ENCODE measurements around the gene UGDH.
A peak's percentile ranks its signal among the peaks of the same experiment; 100 is the strongest.
"Not testable (repeated sequence)": the region's sequence is repeated elsewhere in the genome, so short reads cannot be mapped to it uniquely, and the experiment has no call there.

Gene UGDH

GRCh38 chr4:39480251-39480650 is 47.0 kb downstream of the UGDH start:
- Histone ChIP-seq H3K27me3 (ENCODE audit: control insufficient read depth, insufficient read depth, low read length) (no peaks in the 10 kb centered on the region), H3K36me3 (ENCODE audit: control insufficient read depth, insufficient read depth, low read length) (no peaks in the 10 kb centered on the region), H3K9ac (ENCODE audit: low read length) (no peak overlapping the region), H3K4me3 (ENCODE audit: low read length) (no peak overlapping the region), H3K9me3 (ENCODE audit: control insufficient read depth, low read length) (no peaks in the 10 kb centered on the region), H3K4me1 (ENCODE audit: control insufficient read depth, insufficient read depth, low read length) (no peaks in the 10 kb centered on the region)

DNA sequence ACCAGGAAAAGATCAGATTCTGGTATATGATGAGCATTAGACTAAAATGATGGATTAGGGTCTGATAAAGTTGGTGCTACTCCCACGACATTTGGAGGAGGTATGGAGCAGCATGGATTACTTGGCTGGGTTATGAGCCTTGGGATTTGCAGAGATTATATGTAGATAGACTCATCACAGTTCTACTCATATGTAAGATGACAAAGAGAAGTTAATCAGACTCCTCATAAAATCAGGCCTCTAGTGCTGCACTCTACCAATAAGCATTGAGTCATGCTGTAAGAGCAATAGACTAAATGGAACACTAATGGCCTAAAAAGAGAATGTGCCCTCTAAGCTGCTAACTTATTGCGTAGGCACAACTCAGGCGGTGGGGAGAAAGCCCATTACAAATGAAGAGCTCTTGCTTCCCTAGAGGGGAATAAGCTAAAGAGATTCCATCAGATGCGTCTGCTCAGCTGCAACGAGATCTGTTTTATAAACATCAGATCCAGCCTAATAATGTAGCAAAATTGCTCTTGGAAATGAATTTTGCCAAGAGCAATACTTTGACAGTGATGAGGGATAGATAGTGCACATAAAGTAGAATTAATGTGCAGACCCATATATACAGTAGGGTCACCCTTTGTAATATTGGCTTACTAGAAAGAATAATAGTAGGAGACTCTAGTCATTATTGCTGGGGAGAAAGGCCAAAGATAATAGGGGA is 50.9 kb downstream of the UGDH start:
- H3K36me3 ChIP-seq (ENCODE audit: control insufficient read depth, insufficient read depth, low read length), result no peaks in the 10 kb centered on the region
- no peak overlapping the region for H3K9ac ChIP-seq (ENCODE audit: low read length)
- no peaks in the 10 kb centered on the region for H3K9me3 ChIP-seq (ENCODE audit: control insufficient read depth, low read length)
- no peak overlapping the region for H3K4me3 ChIP-seq (ENCODE audit: low read length)
- H3K4me1 ChIP-seq (ENCODE audit: control insufficient read depth, insufficient read depth, low read length), result no peaks in the 10 kb centered on the region
- no peaks in the 10 kb centered on the region for H3K27me3 ChIP-seq (ENCODE audit: control insufficient read depth, insufficient read depth, low read length)

DNA sequence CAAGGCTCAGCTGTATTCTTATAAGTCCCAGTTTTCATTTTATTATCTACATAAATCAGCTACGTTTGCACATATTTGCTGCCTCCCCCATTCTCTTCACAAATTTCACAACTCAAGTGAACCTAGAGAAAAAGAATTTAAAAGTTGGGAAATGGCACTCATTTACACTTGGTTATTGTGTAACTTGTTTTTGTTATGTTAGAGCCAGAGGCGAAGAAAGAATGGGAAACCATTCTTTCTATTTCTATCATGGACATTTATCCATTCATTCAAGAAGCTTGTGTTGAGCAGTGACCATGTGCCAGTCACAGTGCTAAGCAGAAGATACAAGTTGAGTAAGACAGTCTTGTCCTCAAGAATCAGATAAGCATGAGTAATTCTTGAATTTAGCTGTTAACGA is 54.8 kb downstream of the UGDH start:
- H3K4me1 ChIP-seq (ENCODE audit: control insufficient read depth, insufficient read depth, low read length), result peaks cover under 1% of the 10 kb centered on the region
- no peak overlapping the region for H3K9ac ChIP-seq (ENCODE audit: low read length)
- H3K36me3 ChIP-seq (ENCODE audit: control insufficient read depth, insufficient read depth, low read length), result no peaks in the 10 kb centered on the region
- H3K4me3 ChIP-seq (ENCODE audit: low read length), result no peak overlapping the region
- H3K27me3 ChIP-seq (ENCODE audit: control insufficient read depth, insufficient read depth, low read length), result no peaks in the 10 kb centered on the region
- no peaks in the 10 kb centered on the region for H3K9me3 ChIP-seq (ENCODE audit: control insufficient read depth, low read length)

DNA sequence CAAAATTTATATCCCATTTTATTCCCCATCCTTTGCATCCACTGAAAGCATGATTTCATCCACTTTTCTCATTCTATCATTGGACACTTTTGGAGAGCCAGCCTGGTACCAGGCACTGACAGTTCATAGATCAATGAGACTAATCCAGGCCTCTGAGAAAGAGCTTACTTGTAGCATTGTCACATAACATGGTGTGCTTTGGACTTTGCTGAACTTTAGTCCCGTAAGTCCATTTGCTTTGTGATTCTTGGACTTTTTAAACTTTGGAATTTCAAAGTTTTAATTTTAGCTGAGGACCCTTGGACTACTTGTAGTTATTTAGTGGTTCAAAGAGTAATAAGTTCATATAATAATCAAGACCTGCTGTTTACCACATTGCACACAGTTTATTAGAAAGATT is 56.8 kb downstream of the UGDH start:
- H3K27me3 ChIP-seq (ENCODE audit: control insufficient read depth, insufficient read depth, low read length), result no peaks in the 10 kb centered on the region
- H3K9me3 ChIP-seq (ENCODE audit: control insufficient read depth, low read length), result no peaks in the 10 kb centered on the region
- H3K4me1 ChIP-seq (ENCODE audit: control insufficient read depth, insufficient read depth, low read length), result peaks cover 3% of the 10 kb centered on the region
- H3K9ac ChIP-seq (ENCODE audit: low read length), result no peak overlapping the region
- no peak overlapping the region for H3K4me3 ChIP-seq (ENCODE audit: low read length)
- no peaks in the 10 kb centered on the region for H3K36me3 ChIP-seq (ENCODE audit: control insufficient read depth, insufficient read depth, low read length)

GRCh38 chr4:39469429-39470077 is 57.7 kb downstream of the UGDH start:
- peak overlapping the region; percentile 10 for H3K9ac ChIP-seq (ENCODE audit: low read length)
- no peaks in the 10 kb centered on the region for H3K36me3 ChIP-seq (ENCODE audit: control insufficient read depth, insufficient read depth, low read length)
- H3K4me3 ChIP-seq (ENCODE audit: low read length), result no peak overlapping the region
- no peaks in the 10 kb centered on the region for H3K9me3 ChIP-seq (ENCODE audit: control insufficient read depth, low read length)
- no peaks in the 10 kb centered on the region for H3K27me3 ChIP-seq (ENCODE audit: control insufficient read depth, insufficient read depth, low read length)
- H3K4me1 ChIP-seq (ENCODE audit: control insufficient read depth, insufficient read depth, low read length), result peaks cover 3% of the 10 kb centered on the region

GRCh38 chr4:39467464-39467863 is 59.8 kb downstream of the UGDH start:
- H3K27me3 ChIP-seq (ENCODE audit: control insufficient read depth, insufficient read depth, low read length), result no peaks in the 10 kb centered on the region
- no peaks in the 10 kb centered on the region for H3K9me3 ChIP-seq (ENCODE audit: control insufficient read depth, low read length)
- peaks cover 3% of the 10 kb centered on the region for H3K4me1 ChIP-seq (ENCODE audit: control insufficient read depth, insufficient read depth, low read length)
- no peak overlapping the region for H3K4me3 ChIP-seq (ENCODE audit: low read length)
- H3K36me3 ChIP-seq (ENCODE audit: control insufficient read depth, insufficient read depth, low read length), result no peaks in the 10 kb centered on the region
- H3K9ac ChIP-seq (ENCODE audit: low read length), result no peak overlapping the region

DNA sequence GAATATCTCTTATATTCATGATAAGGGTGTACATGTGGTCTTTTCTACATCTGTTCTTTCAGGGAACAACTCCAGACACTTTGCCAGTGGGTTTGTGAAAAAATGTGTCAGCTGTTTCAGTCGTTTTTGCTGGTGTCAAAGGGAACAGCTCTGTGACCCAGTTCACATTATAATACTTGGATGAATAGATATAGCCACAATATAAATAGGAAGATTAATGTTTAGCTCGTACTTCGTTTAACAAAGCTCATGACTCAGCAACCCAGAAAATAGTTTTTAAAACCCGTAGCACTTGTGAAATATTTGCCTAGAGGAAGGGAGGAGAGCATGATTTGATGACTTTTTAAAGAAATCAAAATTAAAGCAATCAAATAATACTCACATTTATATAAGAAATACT is 60.5 kb downstream of the UGDH start:
- H3K4me3 ChIP-seq (ENCODE audit: low read length), result no peak overlapping the region
- H3K27me3 ChIP-seq (ENCODE audit: control insufficient read depth, insufficient read depth, low read length), result no peaks in the 10 kb centered on the region
- no peak overlapping the region for H3K9ac ChIP-seq (ENCODE audit: low read length)
- no peaks in the 10 kb centered on the region for H3K36me3 ChIP-seq (ENCODE audit: control insufficient read depth, insufficient read depth, low read length)
- H3K4me1 ChIP-seq (ENCODE audit: control insufficient read depth, insufficient read depth, low read length), result peaks cover 3% of the 10 kb centered on the region
- H3K9me3 ChIP-seq (ENCODE audit: control insufficient read depth, low read length), result no peaks in the 10 kb centered on the region

DNA sequence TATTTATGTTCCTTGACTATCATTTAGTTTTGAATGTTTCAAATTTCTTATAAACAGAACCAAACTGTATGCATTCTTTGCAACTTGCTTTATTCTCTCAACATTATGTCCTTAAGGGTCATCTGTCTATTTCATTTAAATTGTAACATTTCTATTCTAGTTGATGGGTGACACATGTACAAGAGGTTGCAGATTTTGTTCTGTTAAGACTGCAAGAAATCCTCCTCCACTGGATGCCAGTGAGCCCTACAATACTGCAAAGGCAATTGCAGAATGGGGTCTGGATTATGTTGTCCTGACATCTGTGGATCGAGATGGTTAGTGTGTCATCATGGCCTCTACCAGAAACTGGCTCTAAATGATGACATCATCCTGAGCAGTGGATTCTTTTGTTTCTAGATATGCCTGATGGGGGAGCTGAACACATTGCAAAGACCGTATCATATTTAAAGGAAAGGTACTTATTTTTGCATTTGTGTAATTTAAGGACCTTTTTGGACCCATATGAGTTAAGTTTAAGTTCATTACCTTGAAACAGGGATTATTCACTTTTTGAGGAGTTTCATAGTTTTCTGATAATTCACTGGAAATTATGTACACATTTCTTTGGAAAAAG is 62.2 kb downstream of the UGDH start:
- H3K36me3 ChIP-seq (ENCODE audit: control insufficient read depth, insufficient read depth, low read length), result no peaks in the 10 kb centered on the region
- no peaks in the 10 kb centered on the region for H3K27me3 ChIP-seq (ENCODE audit: control insufficient read depth, insufficient read depth, low read length)
- H3K4me3 ChIP-seq (ENCODE audit: low read length), result no peak overlapping the region
- no peaks in the 10 kb centered on the region for H3K9me3 ChIP-seq (ENCODE audit: control insufficient read depth, low read length)
- H3K4me1 ChIP-seq (ENCODE audit: control insufficient read depth, insufficient read depth, low read length), result peaks cover 3% of the 10 kb centered on the region
- no peak overlapping the region for H3K9ac ChIP-seq (ENCODE audit: low read length)

DNA sequence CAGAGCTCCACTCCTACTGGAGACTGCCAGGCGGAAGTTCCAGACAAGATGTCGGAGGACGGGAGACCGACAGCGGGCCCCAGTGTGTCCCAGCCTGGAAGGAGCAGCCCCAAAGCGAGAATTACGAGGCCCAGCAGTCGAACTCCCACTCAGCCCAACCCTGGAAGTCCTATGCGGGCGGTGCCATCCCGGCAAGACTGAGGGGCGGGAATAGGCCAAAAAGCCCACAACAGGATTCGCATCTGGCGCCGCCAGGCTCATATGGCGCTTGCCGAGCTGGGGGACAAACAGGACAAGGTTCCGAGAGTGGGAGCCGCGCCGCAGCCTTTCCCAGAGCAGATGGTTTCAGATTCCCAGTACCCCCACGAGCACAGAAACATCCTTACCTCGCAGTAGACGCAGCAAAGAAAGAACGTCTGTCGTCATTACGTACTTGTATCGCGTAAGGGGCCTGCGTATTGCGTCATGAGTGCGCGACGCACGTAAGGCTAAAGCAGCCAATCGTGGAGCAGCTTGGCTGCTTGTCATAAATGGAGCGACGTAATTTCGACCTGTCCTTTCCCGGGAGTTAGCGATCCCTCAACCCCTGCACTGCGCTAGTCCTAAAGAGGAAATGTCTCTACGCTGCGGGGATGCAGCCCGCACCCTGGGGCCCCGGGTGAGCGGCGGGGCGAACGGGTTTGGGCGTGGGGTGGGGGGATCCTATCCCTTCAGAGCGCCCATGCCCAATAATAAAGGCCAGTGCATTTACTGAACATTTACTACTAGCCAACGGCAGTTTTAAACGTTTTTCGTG is 68.5 kb downstream of the UGDH start, which contains the start of the genes LIAS and RPL9:
TSS of gene LIAS (plus strand) at position 552 of the 796 bp plus-strand sequence. CDS start at position 614, 62 bp downstream.
TSS of gene RPL9 (minus strand) at position 418 of the 796 bp plus-strand sequence. CDS start 483 bp downstream, outside the sequence.
- Histone ChIP-seq H3K9ac (ENCODE audit: low read length) (peak within 1 kb of the TSS; percentile 96), H3K9me3 (ENCODE audit: control insufficient read depth, low read length) (no peaks in the 10 kb centered on the region), H3K4me1 (ENCODE audit: control insufficient read depth, insufficient read depth, low read length) (peaks cover 14% of the 10 kb centered on the region), H3K27me3 (ENCODE audit: control insufficient read depth, insufficient read depth, low read length) (no peaks in the 10 kb centered on the region), H3K4me3 (ENCODE audit: low read length) (peak within 1 kb of the TSS; percentile 86), H3K36me3 (ENCODE audit: control insufficient read depth, insufficient read depth, low read length) (peaks cover 11% of the 10 kb centered on the region)

DNA sequence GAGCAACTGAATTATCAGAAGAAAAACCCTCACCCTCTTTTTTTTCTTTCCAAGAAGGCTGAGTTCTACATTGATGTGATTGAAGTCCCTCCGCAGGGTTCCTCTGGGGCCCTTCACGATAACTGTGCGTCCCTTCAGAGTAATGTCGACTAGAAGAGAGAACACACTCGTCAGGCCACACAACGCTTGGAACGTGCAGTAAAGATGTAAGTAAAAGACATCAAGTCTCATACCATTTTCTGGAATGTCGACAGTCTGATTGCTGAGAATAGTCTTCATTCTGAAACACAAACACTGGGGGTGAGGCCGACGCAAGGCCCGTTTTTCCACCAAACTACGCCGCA is 69.1 kb downstream of the UGDH start:
- H3K9ac ChIP-seq (ENCODE audit: low read length), result peak overlapping the region; percentile 96
- peaks cover 14% of the 10 kb centered on the region for H3K4me1 ChIP-seq (ENCODE audit: control insufficient read depth, insufficient read depth, low read length)
- not testable (repeated sequence) for H3K27me3 ChIP-seq (ENCODE audit: control insufficient read depth, insufficient read depth, low read length); H3K9me3 ChIP-seq (ENCODE audit: control insufficient read depth, low read length)
- H3K36me3 ChIP-seq (ENCODE audit: control insufficient read depth, insufficient read depth, low read length), result peaks cover 11% of the 10 kb centered on the region
- H3K4me3 ChIP-seq (ENCODE audit: low read length), result peak overlapping the region; percentile 86

GRCh38 chr4:39456946-39457763 is 70.1 kb downstream of the UGDH start:
- Histone ChIP-seq H3K36me3 (ENCODE audit: control insufficient read depth, insufficient read depth, low read length) (peaks cover 11% of the 10 kb centered on the region), H3K27me3 (ENCODE audit: control insufficient read depth, insufficient read depth, low read length) (no peaks in the 10 kb centered on the region), H3K4me3 (ENCODE audit: low read length) (peak overlapping the region; percentile 86), H3K9me3 (ENCODE audit: control insufficient read depth, low read length) (no peaks in the 10 kb centered on the region), H3K4me1 (ENCODE audit: control insufficient read depth, insufficient read depth, low read length) (peaks cover 14% of the 10 kb centered on the region), H3K9ac (ENCODE audit: low read length) (peak overlapping the region; percentile 96)

Data from mucosa of stomach (tissue), 1 donor.